NCI-H1694 treated with DMSO at 0.1 percent for 48 hours (cell line): ENCODE measurements around the gene CRABP1.
"Not testable (repeated sequence)": the region's sequence is repeated elsewhere in the genome, so short reads cannot be mapped to it uniquely, and the experiment has no call there.

ENCODE experiments used
- DNase-seq: peaks from one replicate; lab custom pipeline; 2025; lab: John Stamatoyannopoulos, UW

CRABP1 gene

DNA sequence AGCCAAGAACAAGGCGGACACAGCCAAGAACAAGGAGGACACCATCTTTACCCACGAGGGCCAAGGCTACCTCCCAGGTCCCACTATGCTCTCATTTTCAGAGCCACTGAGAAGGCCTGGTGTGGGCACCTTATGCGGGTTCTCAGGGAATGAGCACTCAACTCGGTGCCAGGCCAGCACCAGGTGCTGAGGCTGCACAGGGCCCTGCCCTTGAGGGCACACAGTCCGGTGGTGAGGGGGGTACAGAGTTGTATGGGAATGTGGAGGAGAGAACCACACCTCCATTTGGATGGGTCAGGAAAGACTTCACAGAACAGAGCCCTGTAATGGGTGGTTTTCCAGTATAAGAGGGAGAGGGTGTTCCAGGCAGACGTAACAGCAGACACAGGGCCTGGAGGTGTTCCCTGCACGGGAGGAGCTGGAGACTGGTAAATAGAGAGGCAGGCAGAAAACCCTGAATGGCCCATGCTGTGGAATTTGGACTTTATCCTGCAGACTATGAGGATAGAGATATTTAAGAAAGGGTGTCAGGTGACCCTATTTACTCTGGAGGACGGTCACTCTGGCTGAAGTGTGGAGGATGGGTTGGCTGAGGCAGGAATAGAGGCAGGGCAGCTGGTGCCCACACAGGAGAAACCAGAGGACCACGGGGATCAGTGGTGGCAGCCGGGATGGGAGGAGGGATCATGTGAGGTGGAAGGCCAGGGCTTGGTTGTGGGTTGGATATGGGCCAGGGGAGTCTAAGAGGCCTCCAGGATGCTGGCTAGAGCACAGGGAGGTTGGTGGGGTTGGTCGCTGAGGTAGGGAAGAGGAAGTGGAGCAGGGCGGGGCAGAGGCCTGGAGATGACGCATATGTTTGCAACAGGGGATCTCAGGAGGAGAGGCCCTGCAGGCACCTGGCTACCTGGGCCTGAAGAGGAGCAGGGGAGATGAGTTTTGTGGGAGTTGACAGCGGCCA lies 34.6 kb downstream of the CRABP1 start:
- no peak for DNase-seq

DNA sequence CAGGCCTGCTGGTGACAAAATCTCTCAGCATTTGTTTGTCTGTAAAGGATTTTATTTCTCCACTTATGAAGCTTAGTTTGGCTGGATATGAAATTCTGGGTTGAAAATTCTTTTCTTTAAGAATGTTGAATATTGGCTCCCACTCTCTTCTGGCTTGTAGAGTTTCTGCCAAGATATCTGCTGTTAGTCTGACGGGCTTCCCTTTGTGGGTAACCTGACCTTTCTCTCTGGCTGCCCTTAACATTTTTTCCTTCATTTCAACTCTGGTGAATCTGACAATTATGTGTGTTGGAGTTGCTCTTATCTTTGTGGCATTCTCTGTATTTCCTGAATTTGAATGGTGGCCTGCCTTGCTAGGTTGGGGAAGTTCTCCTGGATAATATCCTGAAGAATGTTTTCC lies 40.0 kb downstream of the CRABP1 start:
- not testable (repeated sequence) for DNase-seq

DNA sequence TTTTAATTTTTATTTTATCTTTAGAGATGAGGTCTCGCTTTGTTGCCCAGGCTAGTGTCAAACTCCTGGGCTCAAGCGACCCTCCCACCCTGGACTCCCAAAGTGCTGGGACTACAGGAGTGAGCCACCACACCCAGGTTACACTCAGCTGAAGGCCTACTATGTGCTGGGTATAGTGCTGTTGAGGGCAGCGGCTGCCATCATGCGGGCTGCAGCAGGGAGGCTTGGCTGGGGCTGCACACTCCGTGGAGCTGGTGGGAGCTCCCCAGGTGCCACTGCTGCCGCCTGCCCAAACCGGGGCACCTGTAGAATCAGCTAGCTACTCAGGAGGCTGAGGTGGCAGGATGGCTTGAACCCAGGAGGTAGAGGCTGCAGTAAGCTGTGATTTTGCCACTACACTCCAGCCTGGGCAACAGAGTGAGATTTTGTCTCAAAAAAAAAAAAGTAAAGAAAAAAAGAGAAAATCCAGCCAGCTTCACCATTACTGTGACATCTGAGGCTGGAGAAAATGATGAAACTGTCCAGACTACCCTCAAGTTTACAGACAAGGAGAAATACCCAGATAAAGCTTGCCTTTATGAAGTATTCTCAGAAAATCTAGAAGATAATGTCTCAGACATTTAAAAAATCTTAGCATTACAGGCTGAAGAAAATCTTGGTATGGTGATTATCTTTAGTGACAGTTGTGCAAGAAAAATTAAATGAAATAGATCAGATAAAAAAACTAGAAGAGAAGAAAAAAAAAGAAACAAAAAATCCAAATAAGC lies 42.1 kb downstream of the CRABP1 start:
- DNase-seq: no peak

DNA sequence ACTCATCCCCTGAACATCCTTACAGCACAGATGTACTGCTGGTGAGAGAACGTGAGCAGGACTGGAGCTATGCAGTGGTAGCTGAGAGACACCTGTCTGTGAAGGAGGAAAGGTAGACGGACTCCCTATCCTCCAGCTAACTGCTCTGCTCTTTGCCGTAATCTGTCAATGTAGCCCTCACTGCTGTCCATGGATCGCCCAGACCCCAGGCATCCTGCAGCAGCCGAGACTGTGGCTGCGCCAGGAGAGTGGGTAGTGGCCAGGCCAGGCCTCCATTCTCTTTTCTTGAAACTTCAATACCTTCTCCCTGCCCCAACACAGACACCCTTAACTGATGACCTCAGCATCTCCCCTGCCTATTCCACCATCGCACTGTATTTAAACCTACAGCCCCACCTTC lies 44.5 kb downstream of the CRABP1 start:
- no peak for DNase-seq

DNA sequence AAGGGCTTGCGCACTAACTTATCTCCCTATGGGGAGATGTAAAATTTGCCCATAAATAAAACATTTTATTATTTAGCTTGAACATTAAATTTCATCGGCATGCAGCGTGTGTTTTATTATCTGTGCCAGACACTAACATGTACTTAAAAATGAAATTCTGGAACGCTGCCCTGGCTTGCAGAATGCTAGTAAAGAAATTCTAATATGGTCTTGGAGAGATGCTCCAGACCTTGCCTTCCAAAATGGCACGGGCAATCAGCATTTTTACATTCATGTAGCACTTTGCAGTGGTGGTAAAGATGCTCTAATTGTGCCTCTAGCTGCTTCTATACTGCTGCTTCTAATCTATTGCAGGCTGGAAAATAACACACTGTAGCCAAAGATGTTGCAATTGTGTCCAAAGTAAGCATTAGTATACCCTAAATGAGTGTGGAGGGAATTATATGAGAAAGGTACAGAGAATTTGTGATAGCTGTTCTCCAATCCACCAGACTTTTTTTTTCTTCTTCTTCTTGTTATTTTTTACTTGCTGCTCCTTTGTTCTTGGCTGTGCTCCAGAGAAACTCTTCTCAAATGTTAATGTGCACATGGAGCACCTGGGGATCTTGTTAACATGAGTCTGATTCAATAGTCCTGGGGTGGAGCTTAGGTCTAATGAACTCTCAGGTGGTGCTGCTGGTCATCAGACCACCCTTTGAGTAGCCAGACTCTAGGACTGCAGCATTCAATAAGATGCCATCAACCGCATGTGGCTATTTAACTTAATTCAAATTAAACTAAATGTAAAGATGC lies 47.3 kb downstream of the CRABP1 start:
- no peak for DNase-seq

DNA sequence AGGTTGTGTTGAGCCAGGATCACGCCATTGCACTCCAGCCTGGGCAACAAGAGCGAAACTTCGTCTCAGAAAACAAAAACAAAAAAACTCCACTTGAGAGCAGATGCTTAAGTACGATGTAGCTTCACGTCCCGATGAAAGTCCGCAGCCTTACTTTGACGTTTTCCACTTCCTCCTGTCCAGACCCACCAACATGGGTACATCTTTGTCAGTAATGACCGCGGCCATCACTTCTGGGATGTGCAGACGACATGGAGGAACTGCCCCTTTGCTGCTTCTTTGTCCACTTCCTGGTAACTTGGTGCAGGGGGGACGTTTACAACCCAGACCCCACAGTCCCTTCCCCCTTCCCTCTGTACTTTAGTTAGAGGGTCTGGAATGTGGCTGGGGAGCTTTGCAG lies 48.7 kb downstream of the CRABP1 start:
- DNase-seq: no peak

DNA sequence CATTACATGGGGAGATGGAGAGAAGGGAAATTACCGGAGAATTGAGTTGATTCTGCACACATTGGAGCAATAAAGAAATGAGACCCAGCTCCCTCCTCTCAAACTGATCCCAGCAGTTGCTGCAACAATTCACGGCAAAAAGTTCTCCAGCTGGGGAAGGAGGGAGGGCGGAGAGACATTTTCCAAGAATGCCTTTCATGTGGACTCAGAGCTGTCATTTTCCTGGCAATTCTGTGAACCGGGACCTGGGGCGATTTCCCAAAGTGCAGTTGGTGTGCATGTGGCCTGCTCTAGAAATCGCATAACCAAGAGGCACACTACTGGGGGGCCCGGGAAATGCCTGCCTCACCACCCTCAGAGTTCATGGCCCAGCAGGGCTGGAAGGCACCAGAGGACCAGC lies 49.2 kb downstream of the CRABP1 start:
- no peak for DNase-seq

DNA sequence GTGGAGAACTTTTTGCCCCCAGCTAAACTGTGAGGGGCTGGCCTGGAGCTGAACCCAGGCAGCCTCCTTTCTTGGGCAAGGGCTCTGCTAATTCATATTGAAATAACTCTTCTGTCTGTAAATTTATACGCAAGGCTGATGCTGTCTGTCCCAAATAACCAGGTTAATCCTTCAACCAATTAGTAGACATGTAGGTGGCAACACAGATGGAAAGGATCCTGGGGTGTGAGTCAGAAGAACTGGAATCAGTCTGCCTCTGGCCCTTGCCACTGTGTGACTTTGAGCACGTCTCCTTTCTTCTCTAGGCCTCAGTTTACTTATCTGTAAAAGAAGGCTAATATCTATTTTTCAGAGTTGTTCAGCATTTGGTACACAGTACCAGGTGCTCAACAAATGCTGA lies 49.6 kb downstream of the CRABP1 start:
- no peak for DNase-seq

DNA sequence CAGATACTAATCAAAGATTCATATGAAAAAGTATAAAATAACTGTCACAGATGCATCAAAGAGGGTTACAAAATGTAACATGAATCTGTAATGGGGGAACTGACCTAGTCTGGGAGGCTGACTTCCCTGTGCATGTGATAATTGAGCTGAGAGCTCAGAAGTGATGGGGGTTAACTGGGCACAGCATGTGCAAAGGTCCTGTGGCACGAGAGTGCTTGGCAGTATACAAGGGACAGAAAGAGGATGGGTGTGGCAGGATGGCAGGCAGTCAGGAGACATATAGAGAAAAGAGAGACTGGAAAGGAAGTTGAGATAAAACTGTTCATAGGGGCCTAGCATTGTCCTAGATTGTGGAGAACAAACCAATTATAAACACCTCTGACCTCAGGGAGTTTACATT lies 50.1 kb downstream of the CRABP1 start:
- no peak for DNase-seq

DNA sequence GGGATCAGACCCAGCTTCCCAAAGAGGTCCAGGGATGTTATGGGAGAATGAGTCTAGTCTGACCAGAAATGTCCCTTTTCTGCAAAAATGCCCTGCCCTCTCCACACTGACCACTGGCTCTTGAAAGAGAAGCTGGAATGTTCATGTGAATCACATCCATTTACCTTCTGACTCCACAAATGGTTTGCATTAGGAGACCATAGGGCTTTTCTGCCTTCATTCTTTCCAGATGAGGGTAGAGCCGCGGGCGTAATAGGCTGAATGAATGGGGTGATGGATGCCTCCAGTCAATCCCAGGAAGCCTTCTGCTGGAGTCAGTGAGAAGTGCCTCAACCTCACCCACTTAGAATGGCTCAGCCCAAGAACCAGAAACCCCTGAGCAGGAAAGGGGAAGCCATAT lies 50.7 kb downstream of the CRABP1 start:
- no peak for DNase-seq

DNA sequence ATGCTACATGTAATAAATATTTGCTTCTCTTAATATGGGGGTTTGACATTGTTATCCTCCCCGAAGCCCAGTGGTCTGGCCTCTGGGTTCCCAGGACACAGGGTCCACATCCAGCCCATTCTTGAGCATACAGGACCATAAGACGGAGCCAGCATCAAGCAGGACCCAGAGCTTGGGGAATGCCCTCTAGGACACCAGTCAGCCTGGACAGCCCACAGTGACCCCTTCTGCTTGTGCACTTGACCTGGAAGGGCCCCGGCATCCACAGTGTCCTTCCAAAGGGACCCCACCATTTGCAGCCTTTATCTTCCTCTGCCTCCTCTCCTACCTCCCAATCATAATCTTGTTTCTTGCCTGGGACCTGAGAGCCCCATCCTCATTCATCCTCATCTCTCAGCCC lies 51.6 kb downstream of the CRABP1 start:
- no peak for DNase-seq

DNA sequence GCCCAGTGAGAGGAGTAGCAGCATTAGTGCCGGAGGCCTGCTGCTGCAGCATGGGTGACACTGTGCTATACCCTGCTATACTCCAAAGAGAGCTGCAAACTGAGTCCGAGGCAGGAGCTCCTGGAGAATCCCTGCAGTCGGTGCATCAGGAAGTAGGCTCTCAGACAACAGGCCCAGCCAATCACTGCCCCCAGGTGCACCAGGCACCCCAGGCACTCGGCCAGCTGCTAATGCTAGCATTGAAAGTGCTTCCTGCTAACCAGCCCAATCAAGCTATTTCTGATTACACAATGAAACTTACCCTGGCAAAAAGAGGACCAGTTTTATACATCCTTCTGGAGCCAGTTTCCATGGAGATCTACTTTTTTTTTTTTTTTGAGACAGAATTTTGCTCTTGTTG lies 52.3 kb downstream of the CRABP1 start:
- no peak for DNase-seq

DNA sequence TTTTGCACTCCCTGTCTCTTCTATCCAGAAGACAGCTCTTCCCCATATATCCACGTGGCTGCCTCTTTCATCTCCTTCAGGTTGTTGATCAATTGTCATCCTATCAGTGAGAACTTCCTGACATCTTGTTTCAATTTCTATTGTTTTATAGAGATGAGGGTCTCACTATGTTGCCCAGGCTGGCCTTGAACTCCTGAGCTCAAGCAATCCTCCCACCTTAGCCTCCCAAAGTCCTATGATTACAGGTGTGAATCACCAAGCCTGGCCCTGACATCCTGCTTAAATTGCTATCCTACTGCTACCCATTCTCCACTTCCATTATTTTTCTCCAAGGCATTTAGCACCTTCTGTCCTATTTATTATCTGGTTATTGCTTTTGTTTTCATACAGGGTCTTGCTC lies 53.0 kb downstream of the CRABP1 start:
- DNase-seq: no peak

DNA sequence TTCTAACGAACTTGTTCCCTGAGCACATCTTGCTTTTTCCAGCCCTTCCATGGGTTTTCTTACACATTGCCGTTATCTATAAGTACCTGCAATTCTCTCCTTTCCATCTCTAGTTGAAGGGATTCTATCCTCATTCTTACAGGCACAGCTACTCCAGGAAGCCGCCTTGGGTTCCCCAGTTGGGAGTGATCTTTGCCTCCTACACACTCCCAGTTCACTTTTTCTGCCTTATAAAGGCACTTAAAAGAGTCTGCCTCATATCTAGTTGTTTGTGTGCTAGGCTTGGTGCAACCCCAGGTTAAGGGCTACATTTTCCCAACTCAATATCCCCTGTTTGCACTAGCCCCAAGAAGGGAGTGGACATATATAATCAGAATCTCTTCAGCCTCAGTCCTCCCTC lies 53.9 kb downstream of the CRABP1 start:
- DNase-seq: no peak

DNA sequence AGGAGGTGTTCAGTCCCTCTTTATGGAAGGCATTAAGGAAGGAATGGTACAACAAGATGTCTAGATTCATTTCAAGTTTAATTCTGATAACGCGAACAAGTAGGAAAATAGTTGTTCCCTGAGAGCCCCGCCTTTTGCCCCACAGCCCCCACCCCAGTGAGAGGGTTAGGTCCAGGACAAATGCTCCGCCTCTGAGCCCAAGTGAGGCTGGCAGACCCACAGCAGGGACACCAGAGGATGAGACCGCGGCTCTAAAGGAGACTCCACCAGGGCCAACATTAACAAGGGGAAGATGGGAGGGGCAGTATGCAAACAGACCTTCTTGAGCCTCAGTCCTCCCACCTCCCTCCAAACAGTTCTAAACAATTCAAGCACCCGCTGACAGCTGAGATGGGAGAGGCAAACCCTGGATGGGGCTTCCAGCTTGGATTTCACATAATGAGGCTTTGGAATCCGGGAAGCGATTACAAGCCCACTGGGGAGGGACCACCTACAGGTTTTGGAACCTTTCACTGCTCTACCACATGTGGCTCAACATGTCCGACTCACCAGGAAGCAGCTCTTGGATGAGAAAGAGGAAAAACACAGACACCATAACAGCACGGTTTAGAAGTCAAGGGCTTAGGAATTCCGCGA lies 54.9 kb downstream of the CRABP1 start:
- no peak for DNase-seq

DNA sequence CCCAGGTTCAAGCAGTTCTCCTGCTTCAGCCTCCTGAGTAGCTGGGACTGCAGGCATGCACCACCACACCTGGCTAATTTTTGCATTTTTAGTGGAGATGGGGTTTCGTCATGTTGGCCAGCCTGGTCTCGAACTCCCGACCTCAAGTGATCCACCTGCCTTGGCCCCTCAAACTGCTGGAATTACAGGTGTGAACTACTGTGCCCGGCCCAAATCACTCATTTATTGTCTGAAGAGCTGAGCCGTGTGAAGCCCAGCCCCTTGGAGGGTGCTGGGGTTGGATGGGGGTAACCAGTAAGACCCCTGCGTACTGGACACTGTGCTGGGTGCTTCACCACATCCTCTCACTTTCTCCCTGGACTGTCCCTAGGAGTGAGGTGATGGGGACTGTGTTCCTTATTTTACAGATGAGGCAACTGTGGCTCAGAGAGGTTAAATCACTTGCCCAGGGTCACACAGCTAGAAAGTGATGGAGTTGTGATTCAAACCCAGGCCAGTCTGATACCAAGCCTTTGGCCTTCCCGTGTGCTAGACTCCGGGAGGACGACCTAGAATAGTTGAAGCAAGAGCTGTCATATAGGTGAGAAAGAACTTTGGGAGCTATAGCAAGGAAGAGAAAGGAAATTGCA lies 56.1 kb downstream of the CRABP1 start:
- DNase-seq: no peak

DNA sequence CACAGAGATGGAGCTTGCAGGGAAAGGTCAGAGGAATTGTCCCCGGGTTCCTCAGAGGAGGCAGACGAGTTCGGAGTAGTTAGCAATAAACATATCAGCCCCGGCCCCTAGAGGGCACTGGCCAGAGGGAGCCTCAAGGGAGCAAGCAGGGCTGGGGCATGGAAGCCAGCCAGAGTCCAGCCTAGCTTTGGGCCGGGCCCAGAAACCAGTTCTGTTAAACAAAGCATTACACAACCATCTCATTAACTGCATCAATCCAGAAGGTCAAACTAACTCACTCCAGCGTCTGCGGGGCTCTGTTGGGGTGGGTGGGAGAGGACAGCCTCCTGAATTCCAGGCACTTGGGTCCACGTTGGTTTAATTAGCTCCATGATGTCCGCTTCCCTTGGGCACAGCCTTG lies 56.8 kb downstream of the CRABP1 start:
- no peak for DNase-seq

DNA sequence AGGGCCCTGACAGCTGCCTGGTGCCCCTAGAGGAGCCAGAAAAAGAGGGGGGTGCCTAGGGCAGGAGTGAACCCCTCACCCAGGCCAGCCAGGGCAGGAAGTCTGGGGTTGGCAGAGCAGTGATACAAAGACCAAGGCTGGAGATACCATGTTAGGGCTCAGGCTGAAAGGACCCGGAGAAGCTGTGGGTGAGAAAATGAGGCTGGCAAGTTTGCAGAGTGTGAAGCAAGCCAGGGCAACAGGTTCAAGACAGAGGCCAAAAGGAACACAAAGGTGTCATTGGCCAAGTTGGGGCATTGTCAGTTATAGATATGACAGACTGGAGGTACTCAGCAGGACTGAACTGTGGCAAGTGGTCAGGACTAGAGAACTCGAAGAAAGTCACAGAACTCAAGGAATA lies 57.2 kb downstream of the CRABP1 start:
- no peak for DNase-seq
